IMR-90 (cell line): ENCODE measurements around the gene SEMA3C. TPM values are rescaled to one million over a fixed set of nuclear protein-coding genes. Genes with fewer than 3 reads are reported as not detected.

Experiments used
- ATAC-seq: fragments of 200-7000 bp; cut with Tn5 transposase; 2 replicates; pipeline ENCODE4 v1.9.1; 2020; ENCODE audit warnings: low read depth, mild to moderate bottlenecking, moderate library complexity
- BruUV-seq: library from RNA; stranded (reverse); fragments of 400-500 nt; replicated peaks from 2 replicates; lab custom pipeline; 2021; lab: Mats Ljungman, UMichigan
- CTCF ChIA-PET: fragments of 300-600 bp; formaldehyde crosslinking; extraction: SDS; loops from one replicate; lab custom pipeline; 2021; ENCODE audit warnings: antibody characterized with exemption; lab: Yijun Ruan, JAX
- POLR2A ChIA-PET: fragments of 300-600 bp; sonication (Branson Sonifier 250); formaldehyde crosslinking; loops from one replicate; lab custom pipeline; 2022; ENCODE audit warnings: antibody characterized with exemption; ENCODE audit not compliant: unreplicated experiment; lab: Charles Lee
- DNase-seq: peaks from one replicate; pipeline ENCODE4 v3.0.0; 2013
- H2AFZ ChIP-seq: replicated peaks from 2 replicates; pipeline ENCODE3; 2013; ENCODE audit warnings: low read length, mild to moderate bottlenecking; ENCODE audit not compliant: poor library complexity
- H2AK5ac ChIP-seq: 2 replicates; pipeline ENCODE4 v1.6.1; 2013; ENCODE audit warnings: low read depth, low read length, inconsistent platforms
- H2AK9ac ChIP-seq: replicated peaks from 2 replicates; pipeline ENCODE3; 2013; ENCODE audit warnings: mild to moderate bottlenecking, low read depth, low read length, moderate library complexity; ENCODE audit not compliant: poor library complexity
- H2BK120ac ChIP-seq: 2 replicates; pipeline ENCODE4 v1.6.1; 2013; ENCODE audit warnings: low read depth, low read length, inconsistent platforms
- H2BK15ac ChIP-seq: 3 replicates; pipeline ENCODE4 v1.6.1; 2013; ENCODE audit warnings: low read depth, low read length, inconsistent platforms
- H2BK20ac ChIP-seq: 2 replicates; pipeline ENCODE4 v1.6.1; 2013; ENCODE audit warnings: low read depth, mild to moderate bottlenecking, inconsistent platforms, low read length, moderate library complexity
- H2BK5ac ChIP-seq: 2 replicates; pipeline ENCODE4 v1.6.1; 2013; ENCODE audit warnings: mild to moderate bottlenecking, low read depth, low read length, inconsistent platforms; ENCODE audit not compliant: poor library complexity, severe bottlenecking
- H3K14ac ChIP-seq: replicated peaks from 2 replicates; pipeline ENCODE4 v1.6.1; 2013; ENCODE audit warnings: low read depth, low read length, inconsistent platforms
- H3K18ac ChIP-seq: 2 replicates; pipeline ENCODE4 v1.6.1; 2013; ENCODE audit warnings: low read depth, low read length, control low read depth
- H3K23ac ChIP-seq: 2 replicates; pipeline ENCODE4 v1.6.1; 2013; ENCODE audit warnings: low read depth, low read length, inconsistent platforms
- H3K27ac ChIP-seq: 2 replicates; pipeline ENCODE4 v1.5.1; 2013; ENCODE audit warnings: mild to moderate bottlenecking, control low read depth, low read length; ENCODE audit not compliant: insufficient read depth
- H3K27me3 ChIP-seq: 2 replicates; pipeline ENCODE4 v1.6.1; 2013; ENCODE audit warnings: low read length; ENCODE audit not compliant: control insufficient read depth, insufficient read depth
- H3K36me3 ChIP-seq: 2 replicates; pipeline ENCODE4 v1.6.1; 2013; ENCODE audit warnings: low read length, mixed read lengths; ENCODE audit not compliant: control insufficient read depth, insufficient read depth
- H3K4ac ChIP-seq: 2 replicates; pipeline ENCODE4 v1.6.1; 2013; ENCODE audit warnings: low read depth, low read length, inconsistent platforms
- H3K4me1 ChIP-seq: 2 replicates; pipeline ENCODE4 v1.6.1; 2013; ENCODE audit warnings: low read length, mixed read lengths; ENCODE audit not compliant: control insufficient read depth, insufficient read depth
- H3K4me2 ChIP-seq: 2 replicates; pipeline ENCODE4 v1.6.1; 2013; ENCODE audit warnings: low read depth, mild to moderate bottlenecking, control low read depth, low read length, moderate library complexity
- H3K4me3 ChIP-seq: 2 replicates; pipeline ENCODE4 v1.5.1; 2013; ENCODE audit warnings: low read depth, mild to moderate bottlenecking, control low read depth, low read length, moderate library complexity; ENCODE audit not compliant: insufficient read depth
- H3K56ac ChIP-seq: 2 replicates; pipeline ENCODE4 v1.6.1; 2013; ENCODE audit warnings: low read length, inconsistent platforms; ENCODE audit not compliant: insufficient read depth; ENCODE audit errors: extremely low read depth
- H3K79me1 ChIP-seq, 2 experiments: 2 replicates each; pipeline ENCODE4 v1.6.1; 2013; ENCODE audit warnings: low read length in 2 of 2, inconsistent platforms in 1 of 2, low read depth in 1 of 2
- H3K9ac ChIP-seq: 2 replicates; pipeline ENCODE4 v1.6.1; 2013; ENCODE audit warnings: low read depth, low read length, control low read depth
- H3K9me1 ChIP-seq: 2 replicates; pipeline ENCODE4 v1.6.1; 2013; ENCODE audit warnings: low read length, inconsistent platforms; ENCODE audit not compliant: insufficient read depth
- H3K9me3 ChIP-seq: 2 replicates; pipeline ENCODE4 v1.6.1; 2013; ENCODE audit warnings: low read length; ENCODE audit not compliant: control insufficient read depth, insufficient read depth
- H4K20me1 ChIP-seq: 2 replicates; pipeline ENCODE4 v1.6.1; 2013; ENCODE audit warnings: low read length, inconsistent platforms; ENCODE audit not compliant: insufficient read depth
- H4K5ac ChIP-seq: 2 replicates; pipeline ENCODE4 v1.6.1; 2013; ENCODE audit warnings: mild to moderate bottlenecking, low read depth, low read length, control low read depth
- H4K8ac ChIP-seq, 2 experiments: 2 replicates each; pipeline ENCODE4 v1.6.1; 2013; ENCODE audit warnings: low read depth in 2 of 2, low read length in 2 of 2, control low read depth in 1 of 2, inconsistent platforms in 1 of 2
- H4K91ac ChIP-seq: 2 replicates; pipeline ENCODE4 v1.6.1; 2013; ENCODE audit warnings: low read depth, low read length, inconsistent platforms; ENCODE audit not compliant: insufficient read depth
- BHLHE40 ChIP-seq: fragments of 150-350 bp; IDR thresholded peaks from 2 replicates; pipeline ENCODE4 v1.6.1; 2016; ENCODE audit warnings: mild to moderate bottlenecking, low read depth, low read length
- CEBPB ChIP-seq: IDR thresholded peaks from 2 replicates; pipeline ENCODE4 v1.6.1; 2012; ENCODE audit warnings: low read depth, low read length, improper control_type of control experiment
- CHD1 ChIP-seq: IDR thresholded peaks from 2 replicates; pipeline ENCODE4 v1.6.1; 2012; ENCODE audit warnings: low read depth, low read length, improper control_type of control experiment
- ELK1 ChIP-seq: fragments of 150-350 bp; IDR thresholded peaks from 2 replicates; pipeline ENCODE4 v1.6.1; 2016; ENCODE audit warnings: low read depth, mild to moderate bottlenecking, low read length, moderate library complexity, borderline replicate concordance
- MAZ ChIP-seq: IDR thresholded peaks from 2 replicates; pipeline ENCODE4 v1.6.1; 2012; ENCODE audit warnings: low read depth, mild to moderate bottlenecking, low read length, improper control_type of control experiment, moderate library complexity, borderline replicate concordance
- POLR2A ChIP-seq: IDR thresholded peaks from 2 replicates; pipeline ENCODE4 v1.6.1; 2012; ENCODE audit warnings: mild to moderate bottlenecking, low read depth, low read length
- RAD21 ChIP-seq: IDR thresholded peaks from 2 replicates; pipeline ENCODE4 v1.6.1; 2012; ENCODE audit warnings: low read length, improper control_type of control experiment
- RFX5 ChIP-seq: IDR thresholded peaks from 2 replicates; pipeline ENCODE4 v1.8.0; 2012; ENCODE audit warnings: low read depth, mild to moderate bottlenecking, low read length, moderate library complexity
- USF2 ChIP-seq: fragments of 150-350 bp; IDR thresholded peaks from 2 replicates; pipeline ENCODE4 v1.6.1; 2017; ENCODE audit warnings: mild to moderate bottlenecking, antibody characterized with exemption, low read length, low read depth
- WGBS, 2 experiments: methylation state at CpG; one replicate each; pipeline versions ENCODE4 v1.1.5 to v1.1.7; 2013; ENCODE audit warnings: missing lambda C conversion rate in 2 of 2; ENCODE audit not compliant: insufficient read length in 1 of 2; ENCODE audit errors: extremely low coverage in 2 of 2; 5-methylcytosine and 5-hydroxymethylcytosine counted together
- dilution Hi-C: fragments of 300-500 bp; cut with HindIII; formaldehyde crosslinking; loops from one replicate; pipeline ENCODE4 v1.14.3; 2018; ENCODE audit warnings: low sequenced_read_pairs; ENCODE audit not compliant: unreplicated experiment
- in situ Hi-C: fragments of 300-500 bp; cut with MboI; formaldehyde crosslinking; loops from 3 replicates; pipeline ENCODE4 v1.14.3; 2019; ENCODE audit warnings: low sequenced_read_pairs, inconsistent platforms, mixed read lengths
- intact Hi-C: fragments of 100-400 bp; cut with micrococcal nuclease; formaldehyde crosslinking; loops from 2 replicates; pipeline ENCODE4 v1.10.0; 2022
- polyA plus RNA-seq, 3 experiments: library from polyadenylated mRNA; depleted of rRNA; stranded (reverse); fragments of >200 nt; gene quantifications; 2 replicates each; pipeline ENCODE4 v1.2.3, GENCODE V29; 2012; ENCODE audit warnings: low replicate concordance in 1 of 3
- total RNA-seq: library from RNA; depleted of rRNA; stranded (reverse); fragments of >200 nt; gene quantifications from 2 replicates; pipeline ENCODE4 v1.2.3, GENCODE V29; 2012

SEMA3C gene
- total and polyA plus RNA-seq, 2 of the 4 experiments (the other 2 are of a cell fraction), result 21.2 to 97.1 TPM

- TF ChIP-seq CHD1 (no peak), RFX5 (no peak), CEBPB (0 out of 2 replicates have a peak, but pooled peaks have one; percentile 13), ELK1 (no peak)
Observed at GRCh38 chr7:80918909-80919721, at the start of gene SEMA3C (continued).

- Histone ChIP-seq H3K27ac (no peak overlapping the region), H2AK9ac (no peak overlapping the region), H4K91ac (no peak overlapping the region), H2BK120ac (no peak overlapping the region), H2BK15ac (no peak overlapping the region), H3K4me3 (no peak overlapping the region), H3K9me1 (no peaks in the 10 kb centered on the region), H4K5ac (no peak overlapping the region), H3K4me2 (no peak overlapping the region), H2AK5ac (no peak overlapping the region), H4K20me1 (no peaks in the 10 kb centered on the region), H2AFZ (no peak overlapping the region), H3K4ac (no peak overlapping the region), H3K56ac (no peak overlapping the region), H3K27me3 (no peaks in the 10 kb centered on the region), H3K4me1 (no peaks in the 10 kb centered on the region), H3K9me3 (no peaks in the 10 kb centered on the region), H3K18ac (no peak overlapping the region), H3K9ac (no peak overlapping the region), H2BK5ac (no peak overlapping the region), H4K8ac (no peak overlapping the region), H2BK20ac (no peak overlapping the region), H3K23ac (no peak overlapping the region), H3K14ac (no peak overlapping the region), H3K36me3 (no peaks in the 10 kb centered on the region), H3K79me1 (no peaks in the 10 kb centered on the region)
- ChIA-PET CTCF (no interaction called here), POLR2A (interaction anchor here (0.7 kb wide), 1 partner anchor 313 kb away, joined by 3 read pairs; no protein-coding TSS in a partner anchor)
- dilution Hi-C loops (no loop called here), intact Hi-C loops (no loop called here), in situ Hi-C loops (no loop called here)
- ATAC-seq (no peak), DNase-seq (no peak)
- BruUV-seq, result no TSS peak
- WGBS, 2 experiments, result no CpG with 5 or more reads among the region's 2 CpGs
- TF ChIP-seq POLR2A, result no peak
- no peak for TF ChIP-seq USF2
- TF ChIP-seq BHLHE40, result no peak
- TF ChIP-seq MAZ, result no peak
- TF ChIP-seq RAD21, result no peak
- no peak for TF ChIP-seq RFX5
- TF ChIP-seq ELK1, result no peak
Observed at GRCh38 chr7:80968606-80969005, 49.8 kb upstream of the SEMA3C start.
